Measurements from ENCODE around the gene PRPF31. TPM values are rescaled to one million over a fixed set of nuclear protein-coding genes. Genes with fewer than 3 reads are reported as not detected.

The PRPF31 gene
- total and polyA plus RNA-seq, 8 donors, result 22.8 to 98.2 (median 39.5) TPM

DNA sequence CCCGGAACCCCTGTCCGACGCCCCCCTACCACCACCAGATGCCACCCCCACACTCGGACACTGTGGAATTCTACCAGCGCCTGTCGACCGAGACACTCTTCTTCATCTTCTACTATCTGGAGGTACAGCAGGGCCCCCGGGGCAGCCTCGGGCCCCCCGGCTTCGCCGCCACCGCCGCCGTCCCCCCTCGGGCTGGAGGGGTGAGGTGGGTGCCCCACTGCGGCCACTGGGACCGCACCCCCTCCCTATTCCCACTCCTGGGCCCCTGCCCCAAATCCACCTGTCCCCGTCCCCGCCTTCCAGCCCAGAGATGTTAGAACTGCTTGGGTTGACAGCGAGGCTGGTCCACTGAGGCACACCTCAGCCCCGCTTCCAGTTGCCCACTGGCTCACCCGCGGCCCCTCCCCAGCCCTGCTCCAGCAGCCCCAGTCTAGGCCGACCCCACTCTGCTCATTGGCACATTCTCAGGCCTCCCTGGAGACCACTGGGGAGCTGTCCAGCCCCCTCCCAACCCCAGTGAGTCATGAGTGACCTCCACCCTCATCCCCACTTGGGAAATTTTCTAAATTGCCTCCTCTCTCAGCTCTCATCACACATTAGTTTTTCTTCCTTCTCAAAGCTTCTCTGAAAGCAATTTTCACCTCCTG, 37.4 kb downstream of the PRPF31 start:
- H3K27ac ChIP-seq, result peak overlapping the region in 1 of 5 donors; percentile 27
- H3K9me3 ChIP-seq, result no peaks in the 10 kb centered on the region
- peaks cover 0 to 17% (median 11%) of the 10 kb centered on the region in 4 donors for H3K4me1 ChIP-seq
- TF ChIP-seq, protein P1, sequence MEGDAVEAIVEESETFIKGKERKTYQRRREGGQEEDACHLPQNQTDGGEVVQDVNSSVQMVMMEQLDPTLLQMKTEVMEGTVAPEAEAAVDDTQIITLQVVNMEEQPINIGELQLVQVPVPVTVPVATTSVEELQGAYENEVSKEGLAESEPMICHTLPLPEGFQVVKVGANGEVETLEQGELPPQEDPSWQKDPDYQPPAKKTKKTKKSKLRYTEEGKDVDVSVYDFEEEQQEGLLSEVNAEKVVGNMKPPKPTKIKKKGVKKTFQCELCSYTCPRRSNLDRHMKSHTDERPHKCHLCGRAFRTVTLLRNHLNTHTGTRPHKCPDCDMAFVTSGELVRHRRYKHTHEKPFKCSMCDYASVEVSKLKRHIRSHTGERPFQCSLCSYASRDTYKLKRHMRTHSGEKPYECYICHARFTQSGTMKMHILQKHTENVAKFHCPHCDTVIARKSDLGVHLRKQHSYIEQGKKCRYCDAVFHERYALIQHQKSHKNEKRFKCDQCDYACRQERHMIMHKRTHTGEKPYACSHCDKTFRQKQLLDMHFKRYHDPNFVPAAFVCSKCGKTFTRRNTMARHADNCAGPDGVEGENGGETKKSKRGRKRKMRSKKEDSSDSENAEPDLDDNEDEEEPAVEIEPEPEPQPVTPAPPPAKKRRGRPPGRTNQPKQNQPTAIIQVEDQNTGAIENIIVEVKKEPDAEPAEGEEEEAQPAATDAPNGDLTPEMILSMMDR (IDR thresholded peaks at IDR 0.05), result no peak
- TF ChIP-seq POLR2AphosphoS5 (IDR thresholded peaks at IDR 0.05) (no peak), EP300 (IDR thresholded peaks at IDR 0.05) (no peak), POLR2A (IDR thresholded peaks at IDR 0.05) (no peak)
- no peaks in the 10 kb centered on the region for H3K27me3 ChIP-seq
- intact Hi-C loops (cut with DNase I; ENCODE audit: low total_unique reads), result no loop called here
- 90 to 93% (median 91%) methylated on average over 25 of the region's 25 CpGs for WGBS, 5 donors
- no peak overlapping the region for H3K4me3 ChIP-seq
- H3K36me3 ChIP-seq, result peaks cover 97 to 100% (median 100%) of the 10 kb centered on the region in 4 donors
- DNase-seq, result no peak

DNA sequence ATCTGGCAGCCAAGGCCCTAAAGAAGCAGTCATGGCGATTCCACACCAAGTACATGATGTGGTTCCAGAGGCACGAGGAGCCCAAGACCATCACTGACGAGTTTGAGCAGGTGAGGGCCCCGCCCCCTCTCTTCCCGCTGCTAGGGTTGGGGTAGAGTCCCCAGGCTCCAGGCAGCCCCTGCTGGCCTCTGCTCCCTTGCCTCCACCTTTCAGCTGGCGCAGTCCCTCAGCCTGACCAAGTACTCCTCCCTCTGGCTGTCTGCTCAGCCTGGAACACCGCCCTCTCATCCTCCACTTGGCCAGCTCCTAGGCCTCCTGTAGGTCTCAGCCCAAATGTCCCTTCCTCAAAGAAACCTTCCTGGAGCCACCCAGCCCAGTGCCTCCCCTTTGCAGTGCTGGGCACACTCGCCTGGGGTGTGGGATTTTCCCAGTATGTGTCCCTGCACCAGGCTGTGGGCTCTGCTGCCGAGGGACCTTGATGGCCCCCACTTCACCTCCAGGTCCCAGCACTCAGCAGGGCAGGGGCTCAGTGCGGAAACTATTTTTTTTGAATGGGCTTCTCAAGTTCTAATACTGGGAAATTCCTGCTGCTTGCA, 38.3 kb downstream of the PRPF31 start:
- peaks cover 90 to 95% (median 94%) of the 10 kb centered on the region in 4 donors for H3K36me3 ChIP-seq
- peaks cover 8 to 26% (median 19%) of the 10 kb centered on the region in 4 donors for H3K4me1 ChIP-seq
- H3K27me3 ChIP-seq, result no peaks in the 10 kb centered on the region
- peak overlapping the region in 1 of 5 donors; percentile 27 for H3K27ac ChIP-seq
- intact Hi-C loops (cut with DNase I; ENCODE audit: low total_unique reads), result no loop called here
- H3K4me3 ChIP-seq, result no peak overlapping the region
- DNase-seq, result no peak
- H3K9me3 ChIP-seq, result no peaks in the 10 kb centered on the region
- TF ChIP-seq EP300 (IDR thresholded peaks at IDR 0.05) (no peak), POLR2AphosphoS5 (IDR thresholded peaks at IDR 0.05) (no peak), POLR2A (IDR thresholded peaks at IDR 0.05) (no peak)
- TF ChIP-seq, protein P1 (IDR thresholded peaks at IDR 0.05), result no peak
- WGBS, 5 donors, result 68 to 83% (median 80%) methylated on average over 5 to 10 of the region's 10 CpGs

DNA sequence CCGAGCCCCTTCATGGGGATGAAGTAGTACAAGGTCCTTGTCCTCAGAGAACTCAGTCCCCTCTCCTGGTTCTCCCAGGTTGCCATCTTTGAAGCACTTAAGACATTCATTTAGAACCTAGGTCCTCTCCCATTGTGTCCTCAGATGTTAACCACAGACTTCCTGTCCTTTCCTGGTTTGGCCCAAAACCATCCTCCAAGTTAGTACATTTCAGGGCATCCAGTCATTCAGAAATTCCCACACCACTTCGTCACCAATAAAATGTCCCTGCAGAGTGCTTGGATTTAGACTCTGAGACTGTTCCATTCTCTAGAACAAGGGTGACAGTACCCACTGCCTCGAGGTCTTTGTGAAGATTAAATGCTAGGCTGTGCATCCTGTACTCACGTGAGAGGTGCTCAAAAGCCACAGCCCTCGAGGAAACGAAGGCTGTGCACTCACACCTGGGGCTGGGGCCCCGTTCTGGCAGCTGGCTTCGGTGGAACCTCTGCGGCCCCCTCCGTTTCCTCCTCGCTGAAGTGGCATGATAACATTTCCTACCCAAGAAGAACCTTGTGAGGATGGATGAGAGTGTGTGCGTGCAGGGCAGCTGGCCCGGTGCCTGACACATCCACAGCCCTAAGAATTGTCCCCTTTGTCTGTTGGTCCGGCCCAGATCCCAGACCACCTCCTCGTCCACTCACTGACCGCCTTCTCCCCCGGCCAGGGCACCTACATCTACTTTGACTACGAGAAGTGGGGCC, 39.2 kb downstream of the PRPF31 start:
- no peak overlapping the region for H3K4me3 ChIP-seq
- intact Hi-C loops (cut with DNase I; ENCODE audit: low total_unique reads), result no loop called here
- 62 to 73% (median 66%) methylated on average over 17 to 18 of the region's 18 CpGs for WGBS, 5 donors
- TF ChIP-seq POLR2AphosphoS5 (IDR thresholded peaks at IDR 0.05) (no peak), POLR2A (IDR thresholded peaks at IDR 0.05) (no peak), EP300 (IDR thresholded peaks at IDR 0.05) (no peak)
- TF ChIP-seq, protein P1 (IDR thresholded peaks at IDR 0.05), result no peak
- no peaks in the 10 kb centered on the region for H3K9me3 ChIP-seq
- no peaks in the 10 kb centered on the region for H3K27me3 ChIP-seq
- DNase-seq, result no peak
- no peak overlapping the region for H3K27ac ChIP-seq
- peaks cover 80 to 85% (median 85%) of the 10 kb centered on the region in 4 donors for H3K36me3 ChIP-seq
- H3K4me1 ChIP-seq, result peaks cover 10 to 28% (median 24%) of the 10 kb centered on the region in 4 donors

DNA sequence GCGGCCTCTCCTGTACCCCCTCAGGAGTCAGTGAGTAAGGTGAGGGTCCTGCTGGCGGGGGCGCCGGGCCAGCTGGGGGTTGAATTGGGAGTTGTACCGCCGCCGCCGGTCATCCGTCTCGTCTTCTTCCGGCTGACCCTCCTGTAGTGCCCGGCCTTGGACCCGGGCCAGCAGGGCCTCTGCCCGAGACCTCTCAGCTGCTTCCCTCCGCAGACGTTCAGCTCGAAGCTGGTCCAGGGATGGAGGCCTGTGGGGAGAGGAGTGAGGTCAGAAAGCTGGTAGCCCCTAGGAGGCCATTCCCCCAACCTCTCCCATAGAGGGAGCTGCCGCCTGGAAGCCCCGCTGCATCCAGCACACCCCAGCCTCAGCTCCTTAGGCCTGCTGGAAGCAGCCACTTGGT, 40.1 kb downstream of the PRPF31 start:
- no peaks in the 10 kb centered on the region for H3K9me3 ChIP-seq
- 75 to 77% (median 76%) methylated on average over 14 to 19 of the region's 19 CpGs for WGBS, 5 donors
- intact Hi-C loops (cut with DNase I; ENCODE audit: low total_unique reads), result no loop called here
- DNase-seq, result no peak
- peaks cover 16 to 35% (median 32%) of the 10 kb centered on the region in 4 donors for H3K4me1 ChIP-seq
- H3K27ac ChIP-seq, result no peak overlapping the region
- TF ChIP-seq EP300 (IDR thresholded peaks at IDR 0.05) (no peak), POLR2A (IDR thresholded peaks at IDR 0.05) (no peak), POLR2AphosphoS5 (IDR thresholded peaks at IDR 0.05) (no peak)
- TF ChIP-seq, protein P1 (IDR thresholded peaks at IDR 0.05), result no peak
- no peaks in the 10 kb centered on the region for H3K27me3 ChIP-seq
- H3K4me3 ChIP-seq, result no peak overlapping the region
- H3K36me3 ChIP-seq, result peaks cover 72 to 76% (median 76%) of the 10 kb centered on the region in 4 donors
